DOHH2 (cell line): Measurements from ENCODE around the gene MCF2L.

Experiments
- H3F3A ChIP-seq: fragments of 200-600 bp; sonication (generic), shearing (Covaris generic); 2 replicates; pipeline ENCODE4 v1.6.0; 2016; ENCODE audit warnings: antibody characterized with exemption, mild to moderate bottlenecking; ENCODE audit not compliant: control insufficient read depth, insufficient read depth
- H3K27ac ChIP-seq: fragments of 200-600 bp; sonication (generic); 2 replicates; pipeline ENCODE4 v1.5.1; 2014; ENCODE audit warnings: low read depth, mild to moderate bottlenecking, low read length, moderate library complexity
- H3K27me3 ChIP-seq: fragments of 200-600 bp; sonication (generic); 2 replicates; pipeline ENCODE4 v1.6.1; 2014; ENCODE audit warnings: mild to moderate bottlenecking, low read length, mixed read lengths; ENCODE audit not compliant: control insufficient read depth
- H3K36me3 ChIP-seq: fragments of 200-600 bp; sonication (generic); 2 replicates; pipeline ENCODE4 v1.6.1; 2014; ENCODE audit warnings: mild to moderate bottlenecking, low read length, moderate library complexity, mixed read lengths; ENCODE audit not compliant: control insufficient read depth
- H3K4me1 ChIP-seq: fragments of 200-600 bp; sonication (generic); 2 replicates; pipeline ENCODE4 v1.6.1; 2014; ENCODE audit warnings: mild to moderate bottlenecking, low read length, mixed read lengths; ENCODE audit not compliant: control insufficient read depth
- H3K4me2 ChIP-seq: fragments of 200-600 bp; sonication (generic); 2 replicates; pipeline ENCODE4 v1.6.0; 2014; ENCODE audit warnings: mild to moderate bottlenecking, low read length, moderate library complexity
- H3K4me3 ChIP-seq: fragments of 200-600 bp; sonication (generic); 2 replicates; pipeline ENCODE4 v1.5.1; 2014; ENCODE audit warnings: mild to moderate bottlenecking, low read length, mixed read lengths
- H3K79me2 ChIP-seq: fragments of 200-600 bp; sonication (generic); 2 replicates; pipeline ENCODE4 v1.6.1; 2014; ENCODE audit warnings: mild to moderate bottlenecking, low read length, mixed read lengths; ENCODE audit not compliant: control insufficient read depth
- H3K9me2 ChIP-seq: fragments of 200-600 bp; sonication (generic); replicated peaks from 2 replicates; pipeline ENCODE4 v1.6.1; 2014; ENCODE audit warnings: mild to moderate bottlenecking, low read length, mixed read lengths; ENCODE audit not compliant: control insufficient read depth
- H3K9me3 ChIP-seq: fragments of 200-600 bp; sonication (generic); 2 replicates; pipeline ENCODE4 v1.6.1; 2014; ENCODE audit warnings: antibody characterized with exemption, low read length, mixed read lengths; ENCODE audit not compliant: control insufficient read depth, insufficient read depth
- H4K20me1 ChIP-seq: fragments of 200-600 bp; sonication (generic); 2 replicates; pipeline ENCODE4 v1.6.0; 2014; ENCODE audit warnings: low read depth, mild to moderate bottlenecking, antibody characterized with exemption, low read length, moderate library complexity; ENCODE audit not compliant: control insufficient read depth, insufficient read depth
- CTCF ChIP-seq: fragments of 200-600 bp; sonication (generic); IDR thresholded peaks from one replicate; pipeline ENCODE4 v1.5.1; 2014; ENCODE audit warnings: antibody characterized with exemption, mild to moderate bottlenecking, low read depth, low read length; ENCODE audit not compliant: poor library complexity, severe bottlenecking
- EZH2phosphoT487 ChIP-seq: fragments of 200-600 bp; sonication (generic); IDR thresholded peaks from 2 replicates; pipeline ENCODE4 v1.6.1; 2017; ENCODE audit warnings: borderline replicate concordance, mild to moderate bottlenecking, antibody characterized with exemption, low read length, moderate library complexity, mixed read lengths

MCF2L gene

DNA sequence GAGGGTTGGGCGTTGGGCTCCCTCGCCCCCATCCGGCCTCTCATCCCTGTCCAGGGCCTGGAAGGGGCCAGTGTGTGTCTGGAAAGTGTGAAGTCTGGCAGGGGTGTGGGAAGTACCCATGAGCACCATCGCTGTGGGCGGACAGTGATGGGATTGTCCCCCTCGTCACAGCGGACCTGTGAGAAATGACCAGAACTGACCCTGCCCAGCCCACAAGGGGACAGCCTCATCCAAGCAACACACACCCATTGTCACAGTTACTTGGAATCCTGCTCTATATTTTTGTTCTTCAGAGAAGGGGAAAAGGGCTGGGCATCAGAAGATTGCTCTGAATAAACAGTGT lies 18.6 kb downstream of the MCF2L start:
- no peaks in the 10 kb centered on the region for H3K27me3 ChIP-seq
- no peaks in the 10 kb centered on the region for H3K9me2 ChIP-seq
- TF ChIP-seq EZH2phosphoT487 (no peak), CTCF (no peak)

DNA sequence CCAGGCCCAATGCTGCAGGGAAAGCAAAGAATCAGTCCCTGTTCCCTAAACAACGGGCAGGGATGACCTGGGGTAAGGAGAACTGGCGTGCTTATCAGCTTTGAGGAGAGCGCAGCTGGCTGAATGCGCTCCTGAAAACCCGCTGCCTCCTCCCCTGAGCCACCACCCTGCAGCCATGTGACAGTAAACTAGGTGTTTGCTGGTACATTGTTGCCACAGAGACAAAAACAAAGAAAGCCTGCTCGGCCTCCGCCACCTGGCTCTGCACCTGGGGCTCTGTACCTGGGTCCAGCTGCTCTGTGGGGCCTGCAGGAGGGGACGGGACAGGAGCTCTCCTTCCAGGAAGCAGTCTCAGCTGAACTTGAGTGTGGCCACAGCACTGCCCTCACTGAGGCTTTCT lies 21.8 kb downstream of the MCF2L start:
- H3K4me3 ChIP-seq, result no peak overlapping the region
- H3K27me3 ChIP-seq, result no peaks in the 10 kb centered on the region
- no peaks in the 10 kb centered on the region for H3K9me3 ChIP-seq
- no peaks in the 10 kb centered on the region for H3K36me3 ChIP-seq
- H3K27ac ChIP-seq, result no peak overlapping the region
- no peaks in the 10 kb centered on the region for H3K9me2 ChIP-seq
- H3K4me1 ChIP-seq, result no peaks in the 10 kb centered on the region
- H4K20me1 ChIP-seq, result no peaks in the 10 kb centered on the region
- TF ChIP-seq CTCF, result no peak
- no peak for TF ChIP-seq EZH2phosphoT487
- no peaks in the 10 kb centered on the region for H3K79me2 ChIP-seq
- no peak overlapping the region for H3K4me2 ChIP-seq
- no peaks in the 10 kb centered on the region for H3F3A ChIP-seq

More for the DNA sequence above, 18.6 kb downstream of the MCF2L start:
- no peak overlapping the region for H3K4me2 ChIP-seq
- H3K4me3 ChIP-seq, result no peak overlapping the region
- no peaks in the 10 kb centered on the region for H3F3A ChIP-seq
- no peaks in the 10 kb centered on the region for H3K4me1 ChIP-seq
- no peaks in the 10 kb centered on the region for H3K36me3 ChIP-seq
- H4K20me1 ChIP-seq, result no peaks in the 10 kb centered on the region
- H3K27ac ChIP-seq, result no peak overlapping the region
- H3K79me2 ChIP-seq, result no peaks in the 10 kb centered on the region
- H3K9me3 ChIP-seq, result no peaks in the 10 kb centered on the region

DNA sequence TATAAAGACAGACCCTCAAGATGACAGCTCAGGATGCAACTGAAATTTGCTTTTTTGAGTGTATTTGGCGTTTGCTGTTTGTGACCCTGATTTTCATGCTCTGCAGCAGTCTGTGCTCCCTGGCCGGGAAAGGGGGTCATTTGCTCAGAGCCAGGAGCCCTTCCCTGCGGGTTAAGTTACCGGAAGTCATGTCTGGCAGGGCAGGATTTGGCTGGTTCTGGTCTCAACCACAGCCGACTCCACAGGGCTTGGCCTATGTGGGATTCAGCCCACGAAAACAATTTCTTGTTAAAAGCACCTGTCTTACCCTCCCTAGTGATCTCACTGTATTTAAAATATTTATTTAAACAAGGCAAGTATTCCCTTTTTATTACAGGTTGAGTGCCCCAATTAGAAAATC lies 22.6 kb downstream of the MCF2L start:
- Histone ChIP-seq H3K9me2 (no peaks in the 10 kb centered on the region), H3K4me1 (no peaks in the 10 kb centered on the region), H3K27ac (no peak overlapping the region), H3K9me3 (no peaks in the 10 kb centered on the region), H3K4me3 (no peak overlapping the region), H3F3A (no peaks in the 10 kb centered on the region), H3K27me3 (no peaks in the 10 kb centered on the region), H3K79me2 (no peaks in the 10 kb centered on the region), H4K20me1 (no peaks in the 10 kb centered on the region), H3K36me3 (no peaks in the 10 kb centered on the region), H3K4me2 (no peak overlapping the region)
- TF ChIP-seq EZH2phosphoT487, result no peak
- TF ChIP-seq CTCF, result no peak
